K562 (cell line): ENCODE measurements around the gene MFNG. TPM values are rescaled to one million over a fixed set of nuclear protein-coding genes. Genes with fewer than 3 reads are reported as not detected.

ENCODE experiments used
- CAMTA2 ChIP-seq: fragments of 250-450 bp; sonication (Bioruptor Pico); conservative IDR thresholded peaks from 2 replicates; pipeline ENCODE4 v1.5.1; 2022
- CREB1 ChIP-seq, 2 experiments: sonication (generic) in 1 of 2; formaldehyde crosslinking in 1 of 2; IDR thresholded peaks; 2 replicates each; pipeline versions ENCODE4 v1.6.1 to v1.8.0; 2012 to 2022; ENCODE audit warnings: inconsistent platforms in 1 of 2, mild to moderate bottlenecking in 1 of 2, missing genetic modification reagents in 1 of 2, moderate library complexity in 1 of 2
- ESRRB ChIP-seq: fragments of 250-450 bp; sonication (Bioruptor Pico); IDR thresholded peaks from 2 replicates; pipeline ENCODE4 v1.5.0; 2020; ENCODE audit warnings: mild to moderate bottlenecking, moderate library complexity, borderline replicate concordance
- HNRNPH1 ChIP-seq: fragments of 200-400 bp; formaldehyde crosslinking; optimal IDR thresholded peaks from 2 replicates; pipeline ENCODE3; 2017; ENCODE audit warnings: low read depth, mild to moderate bottlenecking, low read length, moderate library complexity
- MAZ ChIP-seq, 2 experiments: fragments of 450-650 bp in 1 of 2; sonication (generic) in 1 of 2; formaldehyde crosslinking; IDR thresholded peaks in 1 of 2; conservative IDR thresholded peaks in 1 of 2; 2 replicates each; pipeline versions ENCODE4 v1.4.0 to v1.5.0; 2020; ENCODE audit warnings: mild to moderate bottlenecking in 1 of 2, missing genetic modification reagents in 1 of 2
- NR3C1 ChIP-seq: sonication (generic); formaldehyde crosslinking; IDR thresholded peaks from 2 replicates; pipeline ENCODE4 v1.8.1; 2022; ENCODE audit warnings: missing genetic modification reagents
- SMC3 ChIP-seq: conservative IDR thresholded peaks from 2 replicates; pipeline ENCODE4 v1.6.1; 2011; ENCODE audit warnings: low read depth, low read length, improper control_type of control experiment; ENCODE audit not compliant: insufficient read depth
- U2AF2 ChIP-seq: fragments of 200-400 bp; formaldehyde crosslinking; optimal IDR thresholded peaks from 2 replicates; pipeline ENCODE3; 2017; ENCODE audit warnings: low read depth, mild to moderate bottlenecking, low read length
- ZNF146 ChIP-seq: IDR thresholded peaks from one replicate; pipeline ENCODE4 v1.6.1; 2018; ENCODE audit warnings: missing compliant biosample characterization; ENCODE audit not compliant: unreplicated experiment
- ZNF239 ChIP-seq: fragments of 250-450 bp; sonication (Bioruptor Pico); IDR thresholded peaks from 2 replicates; pipeline ENCODE4 v1.4.0; 2020; ENCODE audit warnings: mild to moderate bottlenecking
- ZNF431 ChIP-seq: sonication (generic); formaldehyde crosslinking; IDR thresholded peaks from 2 replicates; pipeline ENCODE4 v1.8.0; 2022; ENCODE audit warnings: mild to moderate bottlenecking, missing genetic modification reagents
- ZNF695 ChIP-seq: fragments of 450-650 bp; formaldehyde crosslinking; IDR thresholded peaks from 2 replicates; pipeline ENCODE4 v1.4.0; 2020; ENCODE audit warnings: mild to moderate bottlenecking, moderate library complexity
- polyA plus RNA-seq, 8 experiments: library from polyadenylated mRNA; depleted of rRNA in 4 of 8; stranded (reverse) in 5 of 8; unstranded in 3 of 8; fragments of >200 nt; fragmentation: Nextera tagmentation in 2 of 8; fragmentation: Illumina TruSeq in 1 of 8; extraction: Ambion mirVana in 2 of 8; extraction: Trizol in 1 of 8; gene quantifications; 2 replicates each; pipeline versions ENCODE4 v1.2.1 to v1.2.3, GENCODE V29; 2011 to 2014; ENCODE audit warnings: inconsistent platforms in 1 of 8, missing spikeins in 1 of 8
- total RNA-seq, 7 experiments: library from RNA; depleted of rRNA in 6 of 7; stranded (reverse); fragments of >200 nt in 6 of 7; fragmentation: Illumina TruSeq in 2 of 7; extraction: Trizol in 2 of 7; gene quantifications; 2 replicates each; pipeline versions ENCODE4 v1.2.1 to v1.2.3, GENCODE V29; 2011 to 2021; ENCODE audit warnings: low replicate concordance in 1 of 7
- TF ChIP-seq, protein P1 (sequence below): sonication (generic); formaldehyde crosslinking; IDR thresholded peaks from 2 replicates; pipeline ENCODE4 v1.8.0; 2022; ENCODE audit warnings: mild to moderate bottlenecking, missing genetic modification reagents
- TF ChIP-seq, protein P2 (sequence below): fragments of 250-450 bp; sonication (Bioruptor Pico); IDR thresholded peaks from 2 replicates; pipeline ENCODE4 v1.8.0; 2022; ENCODE audit warnings: inconsistent platforms
- TF ChIP-seq, protein P3 (sequence below): fragments of 450-650 bp; conservative IDR thresholded peaks from 2 replicates; pipeline ENCODE4 v1.6.1; 2016; ENCODE audit warnings: missing genetic modification characterization, low read depth, mild to moderate bottlenecking, missing compliant biosample characterization, moderate library complexity
- TF ChIP-seq, protein P4 (sequence below): fragments of 200-800 bp; sonication (Bioruptor generic); IDR thresholded peaks from 2 replicates; pipeline ENCODE4 v1.6.1; 2016; ENCODE audit warnings: missing genetic modification characterization, missing compliant biosample characterization

Gene MFNG
- total and polyA plus RNA-seq, 9 of the 15 experiments (the other 6 are each of a cell fraction or from before 2014, with no cell fraction given): 0.13 to 0.73 (median 0.38) TPM; not detected in 4

DNA sequence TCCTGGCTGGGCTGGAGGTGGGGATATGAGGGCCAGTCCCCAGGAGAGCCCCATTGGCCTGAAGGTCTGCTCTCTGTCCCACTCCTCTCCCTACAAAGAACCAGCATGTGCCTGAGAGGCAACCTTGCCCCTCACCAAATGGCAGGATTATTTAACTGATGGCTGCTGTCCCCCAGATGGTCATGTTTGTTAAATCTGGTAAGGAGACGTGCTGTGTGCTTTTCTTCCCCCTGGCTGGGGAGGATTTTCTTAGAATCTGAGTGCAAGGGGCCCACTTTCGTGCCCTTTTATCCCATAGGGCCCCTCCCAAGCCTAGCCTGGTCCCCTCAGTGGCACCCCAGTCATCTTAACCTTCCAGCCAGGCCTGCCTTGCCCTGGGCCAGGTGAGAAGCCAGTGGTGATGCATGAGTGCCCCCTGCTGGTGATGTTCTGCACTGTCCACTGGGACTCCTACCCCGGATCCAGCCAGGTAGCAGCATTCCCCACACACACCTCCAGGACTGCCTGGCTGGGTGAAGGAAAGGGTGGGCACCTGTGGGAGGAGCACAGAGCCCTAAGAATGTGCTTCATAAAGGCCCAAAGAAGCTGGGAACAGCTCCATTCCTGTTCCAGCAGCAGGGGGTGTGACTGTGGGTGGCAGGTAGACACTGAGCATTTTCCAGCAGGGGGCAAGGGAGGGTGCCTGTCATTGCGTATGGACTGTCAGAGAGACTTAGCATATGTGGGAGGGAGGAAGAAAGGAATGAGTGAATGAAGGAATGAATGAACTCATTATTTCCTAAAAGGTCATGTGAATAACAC, 28.9 kb downstream of the MFNG start (continued):
- TF ChIP-seq, protein P1, sequence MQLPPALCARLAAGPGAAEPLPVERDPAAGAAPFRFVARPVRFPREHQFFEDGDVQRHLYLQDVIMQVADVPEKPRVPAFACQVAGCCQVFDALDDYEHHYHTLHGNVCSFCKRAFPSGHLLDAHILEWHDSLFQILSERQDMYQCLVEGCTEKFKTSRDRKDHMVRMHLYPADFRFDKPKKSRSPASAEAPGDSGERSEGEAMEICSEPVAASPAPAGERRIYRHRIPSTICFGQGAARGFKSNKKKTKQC: no peak
- TF ChIP-seq ZNF431: no peak
- TF ChIP-seq ESRRB (CRISPR knock-in tag): no peak
- no peak for TF ChIP-seq HNRNPH1
- no peak for TF ChIP-seq MAZ (CRISPR knock-in tag; conservative IDR thresholded peaks at IDR 0.05 in 1 of 2, IDR thresholded peaks at IDR 0.05 in 1 of 2)
- TF ChIP-seq, protein P2, sequence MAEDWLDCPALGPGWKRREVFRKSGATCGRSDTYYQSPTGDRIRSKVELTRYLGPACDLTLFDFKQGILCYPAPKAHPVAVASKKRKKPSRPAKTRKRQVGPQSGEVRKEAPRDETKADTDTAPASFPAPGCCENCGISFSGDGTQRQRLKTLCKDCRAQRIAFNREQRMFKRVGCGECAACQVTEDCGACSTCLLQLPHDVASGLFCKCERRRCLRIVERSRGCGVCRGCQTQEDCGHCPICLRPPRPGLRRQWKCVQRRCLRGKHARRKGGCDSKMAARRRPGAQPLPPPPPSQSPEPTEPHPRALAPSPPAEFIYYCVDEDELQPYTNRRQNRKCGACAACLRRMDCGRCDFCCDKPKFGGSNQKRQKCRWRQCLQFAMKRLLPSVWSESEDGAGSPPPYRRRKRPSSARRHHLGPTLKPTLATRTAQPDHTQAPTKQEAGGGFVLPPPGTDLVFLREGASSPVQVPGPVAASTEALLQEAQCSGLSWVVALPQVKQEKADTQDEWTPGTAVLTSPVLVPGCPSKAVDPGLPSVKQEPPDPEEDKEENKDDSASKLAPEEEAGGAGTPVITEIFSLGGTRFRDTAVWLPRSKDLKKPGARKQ (CRISPR knock-in tag): no peak
- TF ChIP-seq, protein P3, sequence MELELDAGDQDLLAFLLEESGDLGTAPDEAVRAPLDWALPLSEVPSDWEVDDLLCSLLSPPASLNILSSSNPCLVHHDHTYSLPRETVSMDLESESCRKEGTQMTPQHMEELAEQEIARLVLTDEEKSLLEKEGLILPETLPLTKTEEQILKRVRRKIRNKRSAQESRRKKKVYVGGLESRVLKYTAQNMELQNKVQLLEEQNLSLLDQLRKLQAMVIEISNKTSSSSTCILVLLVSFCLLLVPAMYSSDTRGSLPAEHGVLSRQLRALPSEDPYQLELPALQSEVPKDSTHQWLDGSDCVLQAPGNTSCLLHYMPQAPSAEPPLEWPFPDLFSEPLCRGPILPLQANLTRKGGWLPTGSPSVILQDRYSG (tag): no peak
- TF ChIP-seq SMC3: peak; percentile 87
- TF ChIP-seq ZNF239 (CRISPR knock-in tag): no peak
- no peak for TF ChIP-seq CREB1 (IDR thresholded peaks at IDR 0.05)
- no peak for TF ChIP-seq CREB1 (CRISPR knock-in tag; IDR thresholded peaks at IDR 0.05)
- TF ChIP-seq ZNF146 (CRISPR knock-in tag): no peak
- TF ChIP-seq NR3C1: no peak
- TF ChIP-seq CAMTA2: no peak
- TF ChIP-seq U2AF2: no peak
- TF ChIP-seq, protein P4, sequence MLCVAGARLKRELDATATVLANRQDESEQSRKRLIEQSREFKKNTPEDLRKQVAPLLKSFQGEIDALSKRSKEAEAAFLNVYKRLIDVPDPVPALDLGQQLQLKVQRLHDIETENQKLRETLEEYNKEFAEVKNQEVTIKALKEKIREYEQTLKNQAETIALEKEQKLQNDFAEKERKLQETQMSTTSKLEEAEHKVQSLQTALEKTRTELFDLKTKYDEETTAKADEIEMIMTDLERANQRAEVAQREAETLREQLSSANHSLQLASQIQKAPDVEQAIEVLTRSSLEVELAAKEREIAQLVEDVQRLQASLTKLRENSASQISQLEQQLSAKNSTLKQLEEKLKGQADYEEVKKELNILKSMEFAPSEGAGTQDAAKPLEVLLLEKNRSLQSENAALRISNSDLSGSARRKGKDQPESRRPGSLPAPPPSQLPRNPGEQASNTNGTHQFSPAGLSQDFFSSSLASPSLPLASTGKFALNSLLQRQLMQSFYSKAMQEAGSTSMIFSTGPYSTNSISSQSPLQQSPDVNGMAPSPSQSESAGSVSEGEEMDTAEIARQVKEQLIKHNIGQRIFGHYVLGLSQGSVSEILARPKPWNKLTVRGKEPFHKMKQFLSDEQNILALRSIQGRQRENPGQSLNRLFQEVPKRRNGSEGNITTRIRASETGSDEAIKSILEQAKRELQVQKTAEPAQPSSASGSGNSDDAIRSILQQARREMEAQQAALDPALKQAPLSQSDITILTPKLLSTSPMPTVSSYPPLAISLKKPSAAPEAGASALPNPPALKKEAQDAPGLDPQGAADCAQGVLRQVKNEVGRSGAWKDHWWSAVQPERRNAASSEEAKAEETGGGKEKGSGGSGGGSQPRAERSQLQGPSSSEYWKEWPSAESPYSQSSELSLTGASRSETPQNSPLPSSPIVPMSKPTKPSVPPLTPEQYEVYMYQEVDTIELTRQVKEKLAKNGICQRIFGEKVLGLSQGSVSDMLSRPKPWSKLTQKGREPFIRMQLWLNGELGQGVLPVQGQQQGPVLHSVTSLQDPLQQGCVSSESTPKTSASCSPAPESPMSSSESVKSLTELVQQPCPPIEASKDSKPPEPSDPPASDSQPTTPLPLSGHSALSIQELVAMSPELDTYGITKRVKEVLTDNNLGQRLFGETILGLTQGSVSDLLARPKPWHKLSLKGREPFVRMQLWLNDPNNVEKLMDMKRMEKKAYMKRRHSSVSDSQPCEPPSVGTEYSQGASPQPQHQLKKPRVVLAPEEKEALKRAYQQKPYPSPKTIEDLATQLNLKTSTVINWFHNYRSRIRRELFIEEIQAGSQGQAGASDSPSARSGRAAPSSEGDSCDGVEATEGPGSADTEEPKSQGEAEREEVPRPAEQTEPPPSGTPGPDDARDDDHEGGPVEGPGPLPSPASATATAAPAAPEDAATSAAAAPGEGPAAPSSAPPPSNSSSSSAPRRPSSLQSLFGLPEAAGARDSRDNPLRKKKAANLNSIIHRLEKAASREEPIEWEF (CRISPR knock-in tag): no peak
- no peak for TF ChIP-seq ZNF695 (CRISPR knock-in tag)
